HG02642 (cell line): Measurements from ENCODE around the gene ECEL1.

Experiments used
- ATAC-seq: cut with Tn5 transposase; IDR thresholded peaks from one replicate; pipeline ENCODE4 v1.9.1; 2021; ENCODE audit warnings: mild to moderate bottlenecking; ENCODE audit not compliant: unreplicated experiment, poor library complexity

Gene ECEL1

DNA sequence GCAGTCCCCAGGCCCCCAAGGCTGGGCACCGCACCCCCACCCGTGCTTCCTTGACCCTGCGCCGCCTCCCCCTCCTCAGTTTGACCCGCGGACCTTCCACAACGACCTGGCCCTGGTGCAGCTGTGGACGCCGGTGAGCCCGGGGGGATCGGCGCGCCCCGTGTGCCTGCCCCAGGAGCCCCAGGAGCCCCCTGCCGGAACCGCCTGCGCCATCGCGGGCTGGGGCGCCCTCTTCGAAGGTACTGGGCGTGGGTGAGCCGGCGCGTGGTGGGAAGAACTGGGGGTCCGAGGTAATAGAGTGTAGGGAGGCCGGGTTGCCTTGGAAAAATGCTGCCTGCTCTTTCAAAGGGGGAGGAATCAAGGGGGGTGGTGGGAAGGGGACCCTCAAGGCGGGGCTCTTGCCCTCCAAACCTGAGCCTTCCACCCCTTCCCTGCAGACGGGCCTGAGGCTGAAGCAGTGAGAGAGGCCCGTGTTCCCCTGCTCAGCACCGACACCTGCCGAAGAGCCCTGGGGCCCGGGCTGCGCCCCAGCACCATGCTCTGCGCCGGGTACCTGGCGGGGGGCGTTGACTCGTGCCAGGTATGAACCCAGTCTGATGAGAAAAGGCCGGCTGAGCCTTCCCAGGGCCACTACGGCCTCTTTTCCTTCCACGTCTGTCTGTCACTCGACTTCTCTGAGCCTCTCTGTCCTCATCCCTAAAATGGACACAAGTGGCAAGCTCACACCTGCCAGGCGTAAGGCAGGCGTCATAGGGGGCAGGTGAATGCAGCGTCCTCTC, 35.2 kb upstream of the ECEL1 start:
- no peak for ATAC-seq

GRCh38 chr2:232521959-232522622, 34.5 kb upstream of the ECEL1 start:
- ATAC-seq: no peak

GRCh38 chr2:232521098-232521497, 33.5 kb upstream of the ECEL1 start:
- ATAC-seq: no peak

GRCh38 chr2:232520489-232520888, 32.9 kb upstream of the ECEL1 start:
- ATAC-seq: no peak

DNA sequence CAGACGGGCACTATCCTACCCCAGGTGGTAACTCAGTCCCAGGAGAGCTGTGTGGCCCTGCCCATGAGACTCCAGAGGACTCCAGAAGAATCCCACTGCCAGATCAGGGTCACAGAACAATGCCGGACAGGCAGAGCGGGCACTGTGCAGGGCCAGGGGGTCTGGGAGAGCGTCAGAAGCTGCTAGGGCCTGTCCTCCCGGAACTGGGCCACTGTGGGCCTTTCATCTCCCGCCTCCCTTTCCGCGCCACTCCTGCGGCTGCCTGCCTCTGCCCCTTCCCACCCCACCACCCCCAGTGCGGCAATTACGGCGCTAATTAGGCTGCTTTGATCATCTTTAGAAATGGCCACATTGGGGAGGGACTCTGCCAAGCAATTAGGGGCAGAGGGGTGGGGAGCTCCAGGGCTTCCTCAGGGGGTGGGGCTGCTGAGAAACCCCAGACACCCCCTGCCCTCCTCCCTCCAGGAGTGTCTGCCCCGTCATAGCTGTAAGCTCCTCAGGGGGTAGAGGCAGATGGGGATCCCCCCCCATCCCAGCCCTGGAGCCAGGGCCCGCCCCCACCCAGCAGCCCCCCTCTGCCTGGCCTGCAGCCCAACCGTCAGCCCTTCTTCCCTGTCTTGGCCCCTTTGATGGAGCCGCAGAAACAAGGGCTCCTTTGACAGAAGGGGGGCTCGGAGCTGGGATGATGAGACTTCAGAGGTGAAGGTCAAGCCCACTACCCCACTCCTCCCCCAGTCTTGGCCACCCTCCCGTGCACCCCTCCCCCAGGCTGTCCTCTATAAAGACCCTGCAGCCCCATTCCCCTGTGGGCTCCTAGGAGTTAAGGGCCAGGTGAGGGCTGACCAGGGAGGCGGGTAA, 32.2 kb upstream of the ECEL1 start, which contains the start of gene PRSS56:
TSS of gene PRSS56 (plus strand) at position 808 of the 858 bp plus-strand sequence. CDS start 211 bp downstream, outside the sequence.
- ATAC-seq: no peak

DNA sequence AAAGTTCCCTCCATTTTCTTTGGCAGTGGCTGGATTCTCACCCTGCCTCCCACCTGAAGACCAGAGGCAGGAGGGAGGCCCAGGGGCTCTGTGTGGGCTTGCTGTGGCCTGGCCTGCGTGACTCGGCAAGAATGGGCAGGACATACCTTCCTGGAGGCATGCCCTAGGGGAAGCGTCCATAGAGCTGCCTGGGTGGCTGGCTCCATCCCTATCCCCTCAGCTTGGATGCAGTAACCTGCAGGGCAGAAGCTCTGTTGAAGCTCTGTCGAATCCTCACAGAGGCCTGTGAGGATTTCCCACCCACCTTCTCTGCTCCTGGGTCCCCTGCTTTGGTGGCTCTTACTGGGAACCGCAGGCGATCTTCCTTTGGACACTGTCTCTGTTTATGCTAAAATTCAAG, 31.2 kb upstream of the ECEL1 start:
- no peak for ATAC-seq

DNA sequence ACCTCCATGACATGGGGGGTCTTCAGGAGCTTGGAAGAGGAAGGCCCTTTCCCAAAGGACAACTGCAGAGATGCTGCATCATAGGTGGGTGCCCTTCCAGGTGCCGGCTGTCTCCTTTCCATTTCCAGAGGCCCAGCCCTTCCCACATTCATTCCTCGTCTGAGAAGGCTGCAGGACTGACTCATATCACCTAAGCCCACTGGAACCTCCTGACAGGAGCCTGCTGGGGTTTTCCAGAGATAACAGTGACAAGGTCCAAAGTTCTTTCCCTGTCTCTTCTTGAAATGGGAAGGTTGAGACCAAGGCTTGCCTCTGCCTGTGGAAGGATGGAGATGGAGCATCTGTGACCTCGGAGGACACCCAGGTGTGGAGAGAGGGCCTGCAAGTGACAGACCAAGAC, 28.9 kb upstream of the ECEL1 start:
- no peak for ATAC-seq

- ATAC-seq: no peak
Measured at GRCh38 chr2:232515639-232516038, 28.0 kb upstream of the ECEL1 start.

DNA sequence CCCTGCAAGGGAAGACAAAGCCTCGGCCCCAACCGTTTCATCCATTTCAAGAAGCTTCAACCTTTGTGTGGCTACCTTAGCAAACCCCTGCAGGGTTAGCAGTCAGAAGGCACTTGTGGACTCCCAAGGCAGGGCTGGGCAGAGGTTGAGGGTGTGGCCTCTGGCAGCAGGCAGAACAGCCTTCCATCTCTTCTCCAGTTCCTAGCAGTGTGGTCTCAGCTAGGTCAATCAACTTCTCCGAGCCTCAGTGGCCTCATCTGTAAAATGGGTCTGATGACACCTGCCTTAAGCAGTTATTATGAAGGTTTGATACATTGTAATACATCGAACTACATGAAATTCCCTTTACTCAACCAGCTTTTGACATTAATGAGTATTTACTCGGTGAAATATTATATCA, 25.7 kb upstream of the ECEL1 start:
- ATAC-seq: no peak

DNA sequence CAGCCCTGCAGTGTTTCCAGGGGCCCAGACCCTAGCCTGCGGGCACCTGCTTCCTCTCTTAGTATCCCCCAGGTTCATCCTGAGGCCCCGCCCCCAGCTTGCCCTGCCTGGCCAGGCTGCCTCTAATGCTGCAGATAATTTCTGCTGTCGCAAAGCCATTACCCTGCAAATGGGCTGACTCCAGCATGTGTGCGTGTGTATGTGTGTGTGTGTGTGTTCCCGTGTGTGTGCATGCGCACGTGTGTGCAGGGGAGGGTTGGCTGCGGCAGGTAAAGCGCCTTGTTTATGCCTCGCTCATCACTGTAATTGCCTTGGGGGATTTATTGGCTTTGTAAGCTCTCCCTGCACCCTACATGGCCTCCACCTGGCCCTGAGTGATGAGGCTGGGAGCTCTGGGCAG, 25.0 kb upstream of the ECEL1 start:
- no peak for ATAC-seq

GRCh38 chr2:232511336-232511890, 23.8 kb upstream of the ECEL1 start:
- ATAC-seq: no peak

DNA sequence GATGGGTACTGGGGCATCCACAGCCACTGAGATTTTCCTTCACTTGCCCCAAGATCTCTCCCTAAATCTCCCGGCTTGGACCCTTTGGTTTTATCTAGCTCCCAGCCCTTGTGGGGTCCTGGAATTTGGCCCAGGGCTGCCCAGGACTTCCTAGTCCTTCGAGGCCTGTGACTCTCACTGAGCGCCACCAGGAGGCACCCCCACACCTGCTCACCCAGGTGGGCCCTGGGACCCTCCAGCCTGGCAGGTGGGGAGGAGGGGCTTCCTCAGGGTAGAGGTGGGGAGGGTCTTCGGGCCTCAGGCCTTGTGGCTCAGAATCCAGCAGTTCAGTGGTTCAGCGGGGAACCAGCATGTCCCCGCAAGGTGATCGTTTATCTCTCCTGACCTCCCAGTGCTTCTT, 20.6 kb upstream of the ECEL1 start:
- no peak for ATAC-seq

GRCh38 chr2:232506709-232507108, 19.1 kb upstream of the ECEL1 start:
- no peak for ATAC-seq

GRCh38 chr2:232505856-232506255, 18.2 kb upstream of the ECEL1 start:
- ATAC-seq: no peak

- ATAC-seq: no peak
Measured at GRCh38 chr2:232504438-232504837, 16.8 kb upstream of the ECEL1 start.

- ATAC-seq: no peak
Measured at GRCh38 chr2:232503809-232504323, 16.2 kb upstream of the ECEL1 start.

DNA sequence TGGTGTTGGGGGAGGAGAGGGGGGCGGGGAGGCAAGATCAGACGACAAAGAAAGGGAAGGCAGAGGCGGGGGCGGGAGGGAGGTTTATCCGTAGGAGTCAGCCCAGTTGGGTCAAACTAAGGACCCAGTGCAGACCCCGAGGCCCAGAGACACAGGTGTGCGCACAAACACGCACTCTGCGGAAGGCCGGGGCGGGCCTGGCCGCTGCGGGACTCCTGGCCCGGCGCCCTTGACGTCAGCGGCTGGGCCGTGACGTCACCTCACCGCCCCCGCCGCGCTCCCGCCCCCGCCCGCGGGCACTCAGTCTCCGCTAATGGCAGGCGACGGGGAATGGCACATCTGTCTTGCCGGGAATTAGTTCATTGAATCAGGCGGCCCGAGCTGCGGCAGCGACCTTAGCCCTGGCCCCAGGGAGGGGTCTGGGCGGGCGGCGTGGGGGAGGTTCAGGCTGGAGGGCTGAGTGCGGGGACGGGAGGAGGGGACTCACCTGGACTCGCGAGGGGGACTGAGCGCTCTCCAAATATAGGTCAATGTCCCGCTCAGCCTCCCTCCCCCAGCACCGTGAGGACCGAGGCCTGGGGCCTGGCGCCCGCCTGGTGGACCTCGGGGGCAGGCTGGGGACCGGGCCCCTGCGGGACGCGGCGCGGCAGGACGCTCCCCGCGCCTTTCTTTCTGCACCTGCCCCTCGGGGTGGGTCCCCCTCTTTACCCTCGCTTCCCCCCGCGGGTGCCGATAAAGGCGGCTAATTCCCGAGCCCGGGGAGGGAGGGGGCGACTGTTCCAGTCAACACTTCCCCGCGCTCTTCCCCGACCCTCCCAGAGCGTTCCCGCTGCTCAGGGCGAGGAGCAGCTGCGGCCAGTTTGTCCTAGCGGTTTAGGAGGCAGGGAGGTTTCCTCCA, 15.5 kb upstream of the ECEL1 start:
- ATAC-seq: no peak

DNA sequence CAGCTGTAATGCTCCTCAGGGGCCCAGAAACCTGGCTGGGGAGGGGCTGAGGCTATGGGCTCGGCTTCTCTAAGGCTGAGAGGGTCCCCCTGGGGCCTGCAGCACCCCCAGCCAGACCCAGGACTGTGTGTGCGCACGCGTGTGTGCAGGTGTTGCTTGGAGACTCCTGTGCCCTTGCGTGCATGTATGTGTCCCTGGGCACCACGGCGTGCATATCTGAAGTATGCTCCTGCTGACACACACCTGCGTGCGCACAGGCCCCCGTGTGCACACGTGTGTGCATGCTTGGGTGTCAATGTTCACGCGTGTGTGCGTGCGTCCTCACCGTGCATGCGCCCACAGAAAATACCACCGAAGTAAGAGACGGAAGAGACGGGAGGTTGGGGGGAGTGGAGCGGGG, 14.9 kb upstream of the ECEL1 start:
- ATAC-seq: no peak

GRCh38 chr2:232501794-232502390, 14.3 kb upstream of the ECEL1 start:
- ATAC-seq: no peak
